Activated CD8-positive, alpha-beta memory T cell treated with anti-CD3 and anti-CD28 coated beads for 24 hours (primary cell): ENCODE data around the gene GPX4.
"Not testable (repeated sequence)": the region's sequence is repeated elsewhere in the genome, so short reads cannot be mapped to it uniquely, and the experiment has no call there.

ENCODE experiments used
- DNase-seq: peaks from one replicate; pipeline ENCODE4 v3.0.0-alpha.2; 2020

GPX4 gene

DNA sequence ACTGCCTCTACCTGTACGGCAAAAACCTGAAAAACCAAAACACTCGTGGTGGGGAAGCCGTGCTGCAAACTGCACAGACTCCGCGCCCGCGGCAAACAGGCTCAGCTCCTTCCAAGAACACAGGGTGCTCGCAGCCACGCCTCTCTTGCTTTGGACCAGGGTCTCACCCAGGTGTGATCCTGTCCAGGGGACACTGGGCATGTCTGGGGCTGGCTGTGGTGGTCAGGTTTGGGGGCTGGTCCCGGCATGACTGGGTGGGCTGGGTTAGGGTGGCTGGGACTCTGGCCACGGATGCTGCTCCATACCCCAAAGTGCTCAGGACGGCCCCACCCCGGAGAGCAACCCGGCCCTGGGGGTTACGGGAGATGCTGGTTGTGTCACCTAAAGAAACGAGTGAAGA lies 13.9 kb downstream of the GPX4 start:
- DNase-seq = no peak

DNA sequence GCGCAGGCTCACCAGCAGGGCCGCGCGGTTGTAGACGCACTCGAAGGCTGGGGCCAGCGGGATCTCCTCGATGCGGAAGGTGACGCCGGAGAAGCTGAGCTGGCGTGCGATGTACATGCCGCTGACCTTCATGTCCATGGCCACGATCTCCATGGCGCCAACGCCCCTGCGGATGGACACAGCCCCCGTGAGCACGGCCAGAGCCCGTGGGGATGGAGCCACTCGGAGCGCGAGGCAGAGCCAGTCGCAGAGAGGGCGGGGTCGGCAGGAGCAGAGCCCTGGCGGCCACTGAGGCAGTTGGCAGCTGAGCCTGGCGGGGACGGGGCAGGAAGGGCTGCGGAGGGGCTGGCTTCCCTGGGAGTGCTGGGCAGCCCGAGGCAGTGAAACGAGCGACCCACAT lies 15.2 kb downstream of the GPX4 start:
- no peak for DNase-seq

DNA sequence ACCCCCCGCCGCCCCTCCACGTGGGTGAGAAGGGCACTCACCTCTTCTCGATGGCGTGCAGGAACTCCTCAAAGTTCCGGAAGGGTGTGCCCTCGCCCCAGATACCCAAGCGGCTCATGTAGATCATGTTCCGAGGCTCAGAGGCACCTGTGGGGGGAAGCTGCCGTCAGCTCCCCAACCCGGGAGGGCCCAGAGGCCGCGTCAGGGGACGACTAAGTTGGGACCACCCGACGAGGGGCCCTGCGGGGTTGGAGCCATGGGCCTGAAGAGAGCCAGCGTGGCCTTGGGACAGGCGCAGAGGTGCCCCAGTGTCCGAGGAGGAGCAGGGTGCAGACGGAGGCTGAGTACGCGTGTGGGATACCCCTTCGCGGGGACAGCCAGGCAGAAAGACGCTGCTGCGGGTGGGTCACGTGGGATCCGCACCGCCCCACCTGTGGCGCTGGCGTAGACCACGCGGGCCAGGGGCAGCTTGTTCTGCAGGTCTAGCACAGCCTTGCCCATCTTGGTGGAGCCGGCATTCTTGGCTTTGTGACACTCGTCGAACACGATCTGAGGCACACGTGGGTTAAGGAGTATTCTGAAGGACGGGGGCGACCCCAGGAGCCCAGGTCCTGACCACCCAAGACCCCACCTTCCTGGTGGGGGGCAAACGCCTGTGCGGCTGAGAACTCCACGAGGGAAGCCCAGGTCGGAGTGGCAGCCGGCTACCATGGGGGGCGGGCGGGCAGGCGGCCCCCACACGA lies 15.9 kb downstream of the GPX4 start:
- no peak for DNase-seq

DNA sequence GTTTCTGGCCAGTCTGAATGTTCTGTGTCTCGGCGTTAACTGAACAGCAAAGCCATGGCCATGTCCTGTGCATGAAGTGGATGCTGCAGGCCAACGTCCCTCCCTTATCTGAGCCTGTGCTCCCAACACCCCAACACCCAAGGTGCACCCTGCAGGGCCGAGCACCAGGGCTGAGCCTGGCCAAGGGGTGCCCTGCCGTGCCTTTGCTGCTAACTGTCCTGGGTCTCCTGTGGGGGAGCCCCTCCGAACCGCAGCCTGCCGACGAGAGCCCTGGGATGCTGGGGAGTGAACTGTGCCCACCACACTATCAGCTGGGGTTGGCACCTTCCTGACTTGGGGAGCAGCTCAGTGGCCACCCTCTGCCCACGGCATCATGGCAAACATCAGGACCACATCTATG lies 17.6 kb downstream of the GPX4 start:
- DNase-seq = no peak

DNA sequence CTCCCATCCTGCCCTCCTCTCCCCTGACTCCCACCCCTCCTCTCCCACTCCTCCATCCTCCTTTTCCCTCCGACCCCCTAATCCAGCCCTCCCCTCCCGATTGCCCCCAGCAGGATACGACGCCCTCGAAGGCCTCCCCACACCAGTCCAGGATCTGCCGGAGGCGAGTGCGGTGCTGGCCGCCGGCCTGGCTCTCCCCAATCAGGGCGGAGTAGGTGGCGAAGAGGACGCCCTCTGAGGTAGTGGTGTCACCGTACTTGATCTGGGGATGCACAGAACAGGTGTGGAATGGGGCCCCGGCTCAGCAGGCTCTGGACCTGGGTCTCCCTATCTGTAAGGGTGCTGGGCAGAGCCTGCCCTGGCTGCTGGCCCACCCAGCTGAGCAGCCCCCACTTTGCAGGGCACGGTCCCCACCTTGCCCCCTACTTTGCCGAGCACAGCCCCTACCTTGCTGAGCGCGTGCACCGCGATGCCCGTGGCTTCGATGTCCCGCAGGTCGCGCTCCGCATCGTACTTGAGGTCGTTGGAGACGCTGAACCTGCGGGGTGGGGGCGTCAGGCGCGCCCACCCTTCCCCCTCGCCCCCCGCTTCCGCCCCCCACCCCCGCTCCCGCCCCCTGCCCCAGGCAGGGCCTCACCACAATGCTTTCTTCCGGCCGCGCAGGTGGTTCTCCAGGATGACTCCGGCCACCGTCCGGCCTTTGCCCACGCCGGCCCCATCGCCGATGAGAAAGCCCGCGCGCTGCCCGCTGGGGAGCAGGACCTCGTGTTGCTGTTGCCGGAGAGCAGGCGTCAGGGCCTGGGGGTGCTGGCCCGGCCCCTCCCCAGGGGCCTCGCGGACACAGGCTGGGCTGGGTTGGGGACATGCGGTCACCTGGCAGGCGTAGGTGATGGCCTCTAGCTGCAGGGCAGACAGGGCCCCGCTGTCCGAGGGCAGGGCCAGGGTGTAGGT lies 18.5 kb downstream of the GPX4 start:
- DNase-seq = no peak

DNA sequence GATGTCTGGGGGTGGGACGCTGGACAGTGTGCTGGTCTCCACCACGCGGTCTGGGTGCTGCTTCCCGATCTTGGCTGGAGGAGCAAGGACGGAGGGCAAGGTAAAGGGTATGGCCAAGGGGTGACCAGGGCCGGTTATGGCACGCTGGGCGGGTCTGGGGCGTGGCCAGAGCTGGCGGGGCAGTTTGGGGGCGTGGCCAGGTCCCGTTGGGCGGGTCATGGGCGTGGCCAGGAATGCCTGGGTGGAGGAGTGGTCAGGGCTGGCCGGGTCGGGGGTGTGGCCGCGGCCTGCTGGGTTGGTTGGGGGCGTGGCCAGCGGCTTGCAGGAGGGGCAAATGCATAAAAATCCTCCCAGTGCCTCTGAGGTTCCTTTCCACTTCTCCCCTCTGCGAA lies 19.2 kb downstream of the GPX4 start:
- DNase-seq = no peak

DNA sequence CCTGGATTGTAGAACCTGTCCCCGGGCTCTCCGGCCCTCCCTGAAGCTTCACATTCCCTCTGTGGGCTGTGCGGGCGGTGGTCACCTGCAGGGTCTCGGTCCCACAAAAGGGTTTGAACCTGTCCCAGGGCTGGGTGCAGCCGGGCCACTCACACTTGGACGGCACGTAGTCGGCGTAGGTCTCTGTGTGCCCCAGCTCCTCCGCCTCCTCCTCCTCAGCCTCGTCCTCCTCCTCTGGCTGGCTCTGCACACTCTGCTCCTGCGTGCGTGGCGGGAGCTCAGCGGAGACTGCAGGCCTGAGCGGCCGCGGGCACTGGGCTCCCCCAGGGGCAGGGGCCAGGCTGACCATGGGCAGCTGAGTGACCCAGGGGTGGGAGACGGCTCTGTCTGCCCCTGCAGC lies 19.6 kb downstream of the GPX4 start:
- DNase-seq = no peak

DNA sequence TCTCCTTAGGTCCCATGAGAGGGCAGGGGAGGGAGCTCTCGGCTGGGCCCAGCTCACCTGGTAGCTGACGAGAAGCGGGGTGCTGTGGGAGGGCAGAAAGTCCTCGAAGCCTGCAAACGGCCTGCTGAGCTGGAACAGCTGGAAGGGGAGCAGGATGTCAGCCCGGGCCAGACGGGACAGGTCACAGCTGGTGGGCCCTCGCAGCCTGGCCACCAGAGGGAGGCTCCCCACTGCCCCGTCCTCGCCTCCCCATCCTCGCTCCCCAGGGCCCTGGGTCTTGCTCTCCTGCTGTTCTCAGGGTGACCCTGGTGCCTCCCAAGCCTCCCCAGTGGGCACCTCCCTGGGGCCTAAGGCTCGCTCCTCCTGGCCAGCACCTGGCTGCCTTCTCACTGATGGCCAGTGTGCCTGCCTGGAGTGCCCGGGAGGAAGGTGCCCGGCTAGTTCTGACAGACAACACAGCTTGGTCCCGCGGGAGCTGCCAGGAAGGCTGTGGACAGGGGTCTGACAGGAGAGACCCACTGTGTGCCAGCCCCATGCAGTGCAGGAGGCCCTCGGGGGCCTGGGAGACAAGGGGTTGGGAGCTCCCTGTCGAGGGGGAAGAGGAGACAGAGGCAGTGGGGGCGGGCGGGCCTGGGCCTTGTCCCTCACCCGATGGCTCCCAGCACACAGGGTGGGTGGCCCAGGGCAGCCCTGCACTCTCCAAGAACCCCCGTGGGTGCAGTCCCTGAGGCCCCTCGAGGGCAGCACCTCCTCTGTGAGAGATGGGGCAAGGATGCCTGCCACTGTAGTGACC lies 20.3 kb downstream of the GPX4 start:
- no peak for DNase-seq

DNA sequence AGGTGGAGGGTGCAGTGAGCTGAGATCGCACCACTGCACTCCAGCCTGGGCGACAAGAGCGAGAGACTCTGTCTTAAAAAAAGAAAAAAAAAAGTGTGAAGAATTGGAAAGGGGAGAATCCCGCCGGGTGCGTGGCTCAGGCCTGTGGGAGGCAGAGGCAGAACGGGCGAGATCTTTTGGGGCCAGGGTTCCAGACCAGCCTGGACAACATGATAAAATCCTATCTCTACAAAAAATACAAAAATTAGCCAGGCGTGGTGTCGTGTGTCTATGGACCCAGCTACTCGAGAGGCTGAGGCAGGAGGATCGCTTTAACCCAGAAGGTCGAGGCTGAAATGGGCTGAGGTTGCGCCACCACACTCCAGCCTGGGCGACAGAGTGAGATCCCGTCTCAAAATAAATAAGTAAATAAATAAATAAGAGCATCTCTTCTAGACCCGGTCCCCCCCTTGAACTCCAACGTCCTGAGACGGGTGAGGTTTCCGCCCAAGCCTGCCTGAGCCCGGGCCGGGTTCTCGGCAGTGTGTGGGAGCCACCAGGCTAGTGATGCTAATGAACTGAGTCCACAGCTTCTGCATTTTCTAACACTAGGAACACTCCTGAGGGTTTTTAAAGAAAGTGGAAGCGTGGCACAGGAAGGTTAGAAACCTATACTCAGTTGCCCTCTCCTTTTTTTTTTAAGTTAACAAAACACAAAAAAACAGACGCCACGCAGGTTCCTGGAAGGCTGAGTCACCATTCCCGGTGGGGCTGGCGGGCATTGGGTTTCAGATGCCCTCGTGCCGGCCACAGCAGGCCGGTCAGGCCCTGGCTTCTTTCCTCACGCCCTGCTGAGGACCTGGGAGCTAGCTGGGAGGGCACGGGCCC lies 22.0 kb downstream of the GPX4 start:
- no peak for DNase-seq

DNA sequence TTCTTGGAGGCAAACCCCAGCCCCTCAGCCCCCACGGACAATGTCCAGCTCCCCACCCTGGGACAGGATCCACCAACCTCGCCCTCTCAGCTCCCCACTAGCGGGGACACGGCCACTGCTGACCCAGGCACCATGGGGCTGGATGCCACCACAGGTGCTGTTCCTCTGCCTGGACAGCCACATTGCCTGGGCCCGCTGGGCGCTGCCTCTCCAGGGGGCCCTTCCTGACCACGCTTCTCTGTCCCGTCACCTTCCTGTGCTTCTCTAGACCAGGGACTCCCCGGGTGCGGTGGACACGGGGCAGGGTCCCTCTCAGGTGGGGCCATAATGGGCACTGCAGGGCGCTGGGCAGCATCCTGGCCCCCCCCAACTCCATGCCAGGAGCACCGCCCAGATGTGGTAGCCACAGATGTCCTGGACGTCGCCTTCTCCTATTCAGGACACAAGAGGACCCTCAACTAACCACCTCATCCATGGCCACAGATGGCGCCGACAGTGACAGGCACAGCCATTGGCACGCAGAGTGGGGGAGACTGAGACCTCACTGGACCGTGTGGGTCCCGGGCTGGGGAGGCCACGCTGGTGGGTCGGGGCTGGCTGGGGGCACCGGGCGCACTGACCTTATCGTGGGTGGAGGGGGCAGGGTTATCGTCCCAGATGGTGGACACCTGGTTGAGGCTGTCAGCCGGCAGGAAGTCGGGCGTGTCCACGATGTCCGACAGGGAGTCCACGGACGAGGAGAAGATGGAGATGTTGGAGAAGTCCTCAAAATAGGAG lies 23.4 kb downstream of the GPX4 start:
- DNase-seq = no peak

DNA sequence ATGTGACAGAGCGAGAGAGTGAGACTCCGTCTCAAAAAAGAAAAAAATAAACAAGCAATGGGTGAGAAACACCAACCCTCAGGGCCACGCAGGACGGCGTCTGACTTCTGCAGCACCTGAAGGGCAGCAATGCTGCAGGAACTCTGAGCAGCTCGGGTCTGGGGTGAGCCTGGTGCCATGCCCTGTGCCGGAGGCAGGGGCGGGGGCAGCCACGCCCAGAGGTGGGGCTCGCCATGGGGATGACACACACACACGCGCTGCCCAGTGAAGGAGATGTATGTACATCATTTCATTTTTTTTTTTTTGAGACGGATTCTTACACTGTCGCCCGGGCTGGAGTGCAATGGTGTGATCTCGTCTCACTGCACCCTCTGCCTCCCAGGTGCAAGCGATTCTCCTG lies 24.3 kb downstream of the GPX4 start:
- DNase-seq = no peak

DNA sequence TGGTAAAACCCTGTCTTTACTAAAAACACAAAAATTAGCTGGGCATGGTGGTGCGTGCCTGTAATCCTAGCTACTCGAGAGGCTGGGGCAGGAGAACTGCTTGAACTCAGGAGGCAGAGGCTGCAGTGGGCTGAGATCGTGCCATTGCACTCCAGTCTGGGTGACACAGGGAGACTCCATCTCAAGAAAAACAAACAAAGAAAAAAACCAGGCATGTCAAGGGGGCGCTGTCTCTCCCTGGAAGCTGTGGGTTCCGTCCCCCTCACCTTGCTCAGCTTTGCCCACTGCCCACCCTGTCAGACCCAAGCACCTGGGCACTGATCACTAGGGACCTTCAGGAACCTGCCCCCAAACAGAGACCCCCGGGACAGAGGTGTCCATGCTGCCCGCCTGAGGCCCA lies 25.3 kb downstream of the GPX4 start:
- DNase-seq = not testable (repeated sequence)

DNA sequence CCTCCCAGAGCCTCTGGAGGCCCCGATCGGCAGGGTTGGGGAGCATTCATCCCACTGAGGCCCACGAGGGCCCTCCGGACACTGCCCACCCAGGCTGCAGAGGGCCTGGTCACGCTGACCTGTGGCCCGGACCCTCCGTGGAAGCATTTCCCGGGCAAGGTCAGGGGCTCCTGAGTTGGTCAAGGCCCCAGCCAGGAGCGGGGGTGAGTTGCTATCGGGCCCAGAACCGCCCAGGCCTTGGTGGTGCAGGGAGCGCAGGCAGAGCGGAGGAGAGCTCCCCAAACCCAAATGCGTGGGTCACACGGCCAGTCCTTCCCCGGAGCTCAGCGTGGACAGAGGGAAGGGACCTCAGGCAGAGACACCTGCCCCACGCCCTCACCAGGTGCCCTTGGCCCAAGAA lies 25.7 kb downstream of the GPX4 start:
- DNase-seq = no peak

DNA sequence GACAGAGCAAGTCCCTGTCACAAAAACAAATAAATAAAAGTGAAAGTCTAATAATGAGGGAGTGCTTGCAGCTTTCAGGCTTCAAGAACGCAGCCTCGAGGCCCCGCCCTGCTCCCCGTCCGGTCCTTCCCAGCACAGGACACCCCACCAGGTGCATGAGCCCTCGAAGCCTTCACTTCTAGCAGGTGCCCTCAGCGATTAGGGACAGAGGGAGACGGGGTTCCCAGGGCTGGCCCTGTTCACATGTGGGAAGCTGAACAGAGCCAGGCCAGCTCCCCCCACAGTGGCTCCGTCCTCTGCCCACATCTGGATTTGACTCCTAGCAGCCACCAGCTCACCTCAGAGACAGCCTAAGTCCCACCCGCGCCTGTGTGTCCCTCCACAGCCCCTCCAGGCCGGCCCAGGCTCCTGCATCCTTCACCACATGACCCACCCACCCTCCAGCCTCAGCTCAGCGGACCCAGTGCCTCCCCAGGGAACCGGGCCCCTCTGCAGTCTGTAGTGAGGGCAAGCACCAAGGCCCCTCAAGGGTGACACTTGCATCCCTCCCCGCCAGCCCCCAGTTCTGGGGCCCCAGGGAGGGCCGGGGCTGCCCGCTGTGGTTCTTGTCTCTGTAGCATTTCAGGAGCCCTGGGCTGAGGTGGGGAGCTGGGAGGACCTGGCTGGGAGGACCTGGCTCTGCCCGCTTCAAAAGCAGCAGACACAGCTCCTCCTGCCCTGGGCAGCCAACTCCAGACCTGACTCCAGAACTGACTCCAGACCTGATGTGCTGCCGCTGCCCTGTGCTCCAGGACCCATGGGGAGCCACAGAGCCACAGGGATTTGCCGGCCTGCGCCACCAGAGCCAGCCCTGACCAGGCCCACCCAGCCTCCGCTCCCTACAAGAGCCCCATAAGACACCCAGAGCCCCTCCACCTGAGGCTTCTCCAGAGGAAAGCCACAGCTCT lies 27.2 kb downstream of the GPX4 start:
- peak; percentile 77 for DNase-seq

DNA sequence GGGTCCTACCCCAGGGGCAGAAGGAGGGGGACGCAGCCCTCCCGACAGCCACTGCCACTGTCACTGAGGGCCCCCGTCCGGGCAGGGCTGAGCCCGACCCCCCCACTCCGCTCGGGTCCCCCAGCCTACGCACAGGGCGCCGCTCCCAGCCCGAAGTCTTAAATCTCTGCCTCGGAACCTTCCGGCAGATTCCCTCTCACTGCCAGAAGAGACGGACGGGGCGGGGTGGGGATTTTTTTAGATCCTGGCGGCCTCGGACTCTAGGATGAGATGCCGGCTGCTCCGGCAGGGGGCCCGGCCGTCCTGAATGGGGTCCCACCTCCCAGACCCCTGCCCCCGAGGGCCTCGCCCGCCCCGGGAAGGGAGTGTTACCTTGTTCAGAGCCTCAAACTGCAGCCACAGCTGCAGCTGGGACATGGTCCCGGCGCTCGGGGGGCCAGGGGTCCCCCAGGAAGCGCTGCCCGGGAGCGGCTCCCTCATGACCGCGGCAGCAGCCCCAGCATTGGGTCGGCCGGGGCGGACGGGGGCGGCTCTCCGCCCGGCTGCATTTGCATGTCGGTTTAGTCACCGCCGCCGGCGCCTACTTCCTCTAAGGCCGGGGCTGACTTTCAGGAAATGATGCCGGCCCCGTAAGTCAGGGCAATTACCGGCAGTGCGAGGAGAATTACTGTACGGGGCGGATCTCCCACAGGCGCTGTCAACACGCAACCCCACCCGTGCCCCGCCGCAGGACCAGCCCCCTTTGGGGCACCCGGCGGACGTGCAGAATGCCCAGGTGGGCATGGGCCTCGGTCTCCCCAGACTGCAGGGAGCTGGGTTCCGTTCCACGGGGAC lies 28.1 kb downstream of the GPX4 start:
- DNase-seq = peak; percentile 92

DNA sequence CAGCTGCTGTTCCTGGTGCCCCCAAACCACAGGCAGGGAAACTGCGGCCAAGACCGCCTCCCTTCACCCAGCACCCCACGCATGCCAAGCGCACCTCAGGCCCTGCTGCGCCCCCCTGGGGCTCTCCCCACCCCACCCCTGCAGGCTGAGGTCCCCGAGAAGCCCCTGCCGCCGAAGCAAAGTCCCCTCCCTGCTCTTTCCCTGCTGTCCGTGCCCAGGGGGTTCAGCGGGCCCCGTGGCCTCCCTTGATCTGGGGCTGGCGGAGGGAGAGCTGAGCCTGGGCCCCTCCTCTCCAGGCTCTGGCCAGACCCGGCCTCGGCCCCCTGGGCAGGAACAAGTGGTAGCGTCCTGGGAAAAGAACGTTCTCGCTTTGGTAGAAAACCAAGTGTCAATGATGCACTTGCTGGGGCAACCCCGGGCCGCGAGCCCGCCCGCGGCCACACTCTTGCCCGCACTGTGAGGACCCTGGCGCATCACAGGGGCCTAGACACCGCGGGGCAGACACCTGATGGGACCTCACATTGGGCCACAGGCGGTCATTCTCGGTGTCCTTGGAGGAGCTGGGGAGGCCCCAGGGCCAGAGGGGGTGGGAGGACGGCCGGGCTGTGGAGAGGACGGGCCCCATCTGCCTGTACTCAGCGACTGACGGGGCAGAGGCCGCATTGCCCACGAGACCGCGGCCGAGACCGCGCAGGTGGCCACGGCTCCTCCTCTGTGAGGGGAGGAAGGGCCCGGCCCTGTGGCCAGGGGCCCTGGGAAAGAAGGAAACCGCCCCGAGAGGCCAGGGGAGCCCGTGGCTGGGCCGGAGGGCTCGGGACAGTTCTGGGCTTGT lies 29.0 kb downstream of the GPX4 start:
- no peak for DNase-seq

DNA sequence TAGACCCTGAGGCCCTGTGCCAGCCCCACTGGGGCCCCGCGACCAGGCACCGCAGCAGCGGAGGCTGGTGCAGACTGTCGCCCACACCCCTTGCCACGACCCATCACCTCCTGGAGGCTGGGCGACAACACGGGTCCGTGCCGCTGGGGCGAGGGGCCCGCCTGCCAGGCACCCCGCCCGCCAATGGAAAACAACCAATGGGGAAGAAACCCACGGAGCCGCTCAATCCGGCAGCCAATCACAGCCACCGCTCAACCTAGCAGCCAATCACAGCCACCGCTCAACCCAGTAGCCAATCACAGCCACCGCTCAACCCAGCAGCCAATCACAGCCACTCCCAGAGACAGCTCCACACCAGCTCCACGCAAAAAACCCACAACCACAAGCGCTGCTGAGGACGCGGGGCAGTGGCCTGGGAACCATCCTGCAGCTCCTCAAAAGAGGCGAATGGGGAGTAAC lies 29.7 kb downstream of the GPX4 start:
- DNase-seq = peak; percentile 87

DNA sequence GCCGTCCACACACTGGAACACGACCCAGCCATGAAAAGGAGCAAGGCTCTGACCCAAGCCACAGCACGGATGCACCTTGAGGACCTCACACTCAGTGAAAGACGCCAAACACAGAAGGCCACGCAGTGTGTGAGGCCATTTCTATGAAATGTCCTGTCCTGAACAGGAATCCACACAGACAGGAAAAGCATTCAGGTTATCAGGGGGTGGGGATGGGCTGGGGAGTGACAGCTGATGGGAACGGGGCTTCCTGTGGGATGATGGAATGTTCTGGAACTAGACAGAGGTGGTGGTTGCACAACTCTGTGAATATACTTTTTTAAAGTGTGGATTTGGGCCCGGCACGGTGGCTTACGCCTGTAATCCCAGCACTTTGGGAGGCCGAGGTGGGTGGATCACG lies 30.6 kb downstream of the GPX4 start:
- no peak for DNase-seq
